Right lobe of liver (tissue), 6 donors: ENCODE measurements around the gene PLXNA2. TPM values are rescaled to one million over a fixed set of nuclear protein-coding genes. Genes with fewer than 3 reads are reported as not detected.

Experiments
- ATAC-seq, 4 donors: fragments of 200-7000 bp; cut with Tn5 transposase; one replicate each; pipeline ENCODE4 v1.9.1; 2020; ENCODE audit warnings: mild to moderate bottlenecking in 4 of 4, moderate library complexity in 4 of 4
- DNase-seq, 3 donors: peaks; one replicate each; pipeline ENCODE4 v3.0.0-alpha.2; 2020
- H3K27ac ChIP-seq, 3 donors: fragments of 200-600 bp; one replicate each; pipeline ENCODE4 v1.8.0; 2022
- H3K27me3 ChIP-seq, 2 donors: fragments of 200-600 bp; one replicate each; pipeline ENCODE4 v1.8.0; 2022
- H3K36me3 ChIP-seq, 4 donors: fragments of 200-600 bp; sonication (generic) in 1 of 4; one replicate each; pipeline versions ENCODE4 v1.5.1 to v1.8.0; 2017 to 2022; ENCODE audit warnings: control low read depth in 1 of 4
- H3K4me1 ChIP-seq, 4 donors: fragments of 200-600 bp; sonication (generic) in 1 of 4; one replicate each; pipeline versions ENCODE4 v1.5.1 to v1.8.0; 2017 to 2022; ENCODE audit warnings: control low read depth in 1 of 4
- H3K4me3 ChIP-seq, 3 donors: fragments of 200-600 bp; one replicate each; pipeline ENCODE4 v1.8.0; 2022
- H3K9me3 ChIP-seq, 4 donors: fragments of 200-600 bp; sonication (generic) in 1 of 4; one replicate each; pipeline versions ENCODE4 v1.5.1 to v1.8.0; 2017 to 2022; ENCODE audit warnings: control low read depth in 1 of 4
- CTCF ChIP-seq, 4 donors: fragments of 200-600 bp in 3 of 4; fragments of 450-650 bp in 1 of 4; IDR thresholded peaks; one replicate each; pipeline versions ENCODE4 v1.5.1 to v1.8.0; 2016 to 2022; ENCODE audit warnings: antibody characterized with exemption in 4 of 4, mild to moderate bottlenecking in 2 of 4
- POLR2A ChIP-seq: fragments of 450-650 bp; IDR thresholded peaks from one replicate; pipeline ENCODE4 v1.6.1; 2017; ENCODE audit warnings: antibody characterized with exemption, mild to moderate bottlenecking
- WGBS: methylation state at CpG from one replicate; pipeline ENCODE4 v1.1.6; 2018; ENCODE audit warnings: low coverage, low lambda C conversion rate; ENCODE audit not compliant: insufficient coverage; ENCODE audit errors: missing lambda C conversion rate; 5-methylcytosine and 5-hydroxymethylcytosine counted together
- intact Hi-C, 2 donors: fragments of 100-400 bp; cut with DNase I; formaldehyde crosslinking; loops; one replicate each; pipeline versions ENCODE4 v1.11.2 to v1.14.1; 2022
- total RNA-seq, 6 experiments: library from RNA; depleted of rRNA in 2 of 6; stranded (reverse); fragments of >200 nt in 2 of 6; fragmentation: NEBNext Ultra II Directional in 3 of 6; extraction: Animal tissue kit (Norgen Biotek cat#: 25700) in 3 of 6; gene quantifications; one replicate each; pipeline versions ENCODE4 v1.1.0 to v1.2.4, GENCODE V29; 2016 to 2023
- donor health status: DM: no; HTN: yes; CAD: no.
- donor health status: DM: no; HTN: no; CAD: no.
- donor health status: DM: no; HTN: no; CAD: no.
- donor health status: DM: no; HTN: yes; CAD: no.
- donor health status: DM: no; HTN: yes; CAD: no.

The PLXNA2 gene
- total RNA-seq, 6 experiments from 2014 or later, result 5.6 to 20.8 (median 9.3) TPM

DNA sequence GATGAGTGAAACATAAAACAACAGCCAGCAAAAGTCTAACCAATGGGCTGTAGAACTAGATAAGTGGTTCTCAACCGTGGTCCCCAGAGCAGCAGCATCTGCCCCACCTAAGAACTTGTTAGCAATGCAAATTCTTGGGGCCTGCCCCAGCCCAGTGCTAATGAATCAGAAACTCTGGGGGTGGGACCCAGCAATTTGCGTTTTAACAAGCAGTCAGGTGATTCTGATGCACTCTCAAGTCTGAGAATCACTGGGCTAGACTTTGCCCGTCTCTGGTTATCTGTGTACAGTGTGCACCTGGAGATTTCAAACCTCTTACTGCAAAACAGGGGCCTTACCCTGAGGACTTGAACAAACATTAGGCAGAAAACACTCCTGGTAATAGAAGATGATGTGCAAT lies 66.5 kb downstream of the PLXNA2 start:
- peaks cover 0 to 58% (median 16%) of the 10 kb centered on the region in 4 donors for H3K4me1 ChIP-seq
- no peaks in the 10 kb centered on the region for H3K27me3 ChIP-seq
- 39% methylated on average over 3 of the region's 3 CpGs for WGBS
- H3K9me3 ChIP-seq, result no peaks in the 10 kb centered on the region
- TF ChIP-seq POLR2A, result no peak
- no peak for TF ChIP-seq CTCF (IDR thresholded peaks at IDR 0.05)
- H3K27ac ChIP-seq, result peak overlapping the region in 2 of 3 donors; percentile 18 to 29
- no peak overlapping the region for H3K4me3 ChIP-seq
- DNase-seq (no peak), ATAC-seq (peak; percentile 34 to 54 (median 46))
- H3K36me3 ChIP-seq, result no peaks in the 10 kb centered on the region
- intact Hi-C loops, result no loop called here

DNA sequence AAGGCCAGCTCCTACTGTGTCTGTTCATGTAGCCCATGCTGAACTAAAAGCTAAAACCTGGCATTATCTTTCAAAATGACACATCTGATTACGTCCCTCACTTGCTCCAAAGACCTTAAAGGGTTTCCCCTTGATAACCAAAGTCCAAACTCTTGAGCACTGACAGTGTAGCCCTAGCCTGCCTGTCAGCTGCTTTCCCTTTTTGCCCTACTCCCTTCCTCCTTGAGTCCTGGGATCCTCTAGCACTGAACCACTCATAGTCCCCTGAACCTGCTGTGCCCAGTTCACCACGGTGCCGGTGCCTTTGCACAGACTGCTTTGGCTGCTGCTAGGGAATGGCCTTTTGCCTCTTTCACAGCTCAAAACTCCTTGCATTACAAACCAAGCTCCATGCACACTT lies 67.5 kb downstream of the PLXNA2 start:
- ATAC-seq (no peak), DNase-seq (no peak)
- no peaks in the 10 kb centered on the region for H3K36me3 ChIP-seq
- no peaks in the 10 kb centered on the region for H3K27me3 ChIP-seq
- H3K9me3 ChIP-seq, result no peaks in the 10 kb centered on the region
- no peak overlapping the region for H3K4me3 ChIP-seq
- intact Hi-C loops, result no loop called here
- H3K27ac ChIP-seq, result no peak overlapping the region
- peaks cover 0 to 58% (median 20%) of the 10 kb centered on the region in 4 donors for H3K4me1 ChIP-seq
- TF ChIP-seq CTCF (IDR thresholded peaks at IDR 0.05) (no peak), POLR2A (no peak)
- 84% methylated on average over 3 of the region's 3 CpGs for WGBS

DNA sequence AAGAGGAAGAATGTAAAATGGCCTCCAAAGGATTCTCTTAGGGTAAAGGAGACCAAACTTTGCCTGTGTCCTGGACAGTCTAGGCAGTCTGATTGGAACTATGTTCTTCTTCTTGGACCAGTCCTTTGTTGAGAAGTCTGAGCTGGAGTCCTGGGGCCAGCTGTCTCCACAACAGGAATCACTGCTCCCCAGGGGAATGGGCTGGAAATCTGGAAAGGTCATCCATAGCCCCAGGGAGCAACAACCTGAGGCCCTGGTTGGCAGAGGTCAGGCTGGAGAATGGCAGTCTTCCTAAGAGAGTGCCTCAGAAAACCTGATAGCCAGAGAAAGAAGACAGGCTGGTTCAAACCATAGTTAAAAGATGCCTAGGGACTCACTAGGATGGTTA lies 68.7 kb downstream of the PLXNA2 start:
- H3K4me1 ChIP-seq, result peaks cover 0 to 59% (median 22%) of the 10 kb centered on the region in 4 donors

DNA sequence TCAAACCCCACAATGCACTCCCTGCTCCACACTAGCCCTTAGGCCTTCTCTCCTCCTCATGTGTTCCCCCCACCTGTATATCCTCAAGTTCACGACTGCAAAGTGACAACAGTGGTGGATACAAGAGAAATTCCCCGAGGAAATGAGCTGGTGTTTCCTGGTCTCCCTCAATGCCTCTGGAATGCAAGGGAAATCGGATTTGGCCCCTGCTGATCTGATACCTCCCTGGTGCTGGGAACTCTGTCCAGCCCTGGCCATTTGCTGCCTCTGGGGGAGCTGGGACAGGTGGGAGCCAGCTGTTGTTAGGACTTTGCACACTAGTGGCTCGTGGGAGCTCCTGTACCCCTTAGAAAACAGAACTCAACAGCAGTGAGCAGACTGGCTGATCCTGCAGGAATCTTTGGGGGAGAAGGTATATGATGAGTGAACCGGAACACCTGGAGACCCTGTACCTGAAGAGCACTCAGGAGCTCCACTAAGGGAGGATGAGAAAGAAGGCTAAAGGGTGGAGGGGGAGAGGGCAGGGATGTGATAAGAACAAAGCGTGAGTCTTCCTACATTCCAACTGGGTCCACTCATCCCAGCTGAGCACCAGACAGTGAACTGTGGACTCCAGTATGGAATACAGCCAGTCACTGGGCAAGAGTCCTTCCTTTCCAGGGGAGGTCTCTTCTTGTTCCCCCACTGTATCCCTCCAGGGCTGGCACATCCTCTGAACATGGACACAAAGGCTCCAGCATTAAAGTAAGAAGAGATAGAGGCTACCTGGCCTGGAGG lies 69.3 kb downstream of the PLXNA2 start:
- Histone ChIP-seq H3K9me3 (no peaks in the 10 kb centered on the region), H3K4me1 (peaks cover 0 to 64% (median 23%) of the 10 kb centered on the region in 4 donors), H3K4me3 (no peak overlapping the region), H3K27me3 (no peaks in the 10 kb centered on the region), H3K36me3 (no peaks in the 10 kb centered on the region), H3K27ac (no peak overlapping the region)
- ATAC-seq, result peak; percentile 42 to 72 (median 47)
- TF ChIP-seq POLR2A (no peak), CTCF (IDR thresholded peaks at IDR 0.05) (no peak)
- intact Hi-C loops, result no loop called here
- 54% methylated on average over 6 of the region's 6 CpGs for WGBS
- DNase-seq, result no peak

More for the DNA sequence above, 68.7 kb downstream of the PLXNA2 start:
- no peaks in the 10 kb centered on the region for H3K36me3 ChIP-seq
- intact Hi-C loops, result no loop called here
- ATAC-seq, result no peak
- H3K27ac ChIP-seq, result no peak overlapping the region
- H3K27me3 ChIP-seq, result no peaks in the 10 kb centered on the region
- no peak for TF ChIP-seq POLR2A
- TF ChIP-seq CTCF (IDR thresholded peaks at IDR 0.05), result no peak
- no peaks in the 10 kb centered on the region for H3K9me3 ChIP-seq
- no peak overlapping the region for H3K4me3 ChIP-seq
- no peak for DNase-seq
